HG03039 (cell line): ENCODE results near the gene SNAP47.

Experiments used
- ATAC-seq: cut with Tn5 transposase; IDR thresholded peaks from one replicate; pipeline ENCODE4 v1.9.1; 2021; ENCODE audit warnings: mild to moderate bottlenecking, moderate library complexity; ENCODE audit not compliant: unreplicated experiment

Gene SNAP47

DNA sequence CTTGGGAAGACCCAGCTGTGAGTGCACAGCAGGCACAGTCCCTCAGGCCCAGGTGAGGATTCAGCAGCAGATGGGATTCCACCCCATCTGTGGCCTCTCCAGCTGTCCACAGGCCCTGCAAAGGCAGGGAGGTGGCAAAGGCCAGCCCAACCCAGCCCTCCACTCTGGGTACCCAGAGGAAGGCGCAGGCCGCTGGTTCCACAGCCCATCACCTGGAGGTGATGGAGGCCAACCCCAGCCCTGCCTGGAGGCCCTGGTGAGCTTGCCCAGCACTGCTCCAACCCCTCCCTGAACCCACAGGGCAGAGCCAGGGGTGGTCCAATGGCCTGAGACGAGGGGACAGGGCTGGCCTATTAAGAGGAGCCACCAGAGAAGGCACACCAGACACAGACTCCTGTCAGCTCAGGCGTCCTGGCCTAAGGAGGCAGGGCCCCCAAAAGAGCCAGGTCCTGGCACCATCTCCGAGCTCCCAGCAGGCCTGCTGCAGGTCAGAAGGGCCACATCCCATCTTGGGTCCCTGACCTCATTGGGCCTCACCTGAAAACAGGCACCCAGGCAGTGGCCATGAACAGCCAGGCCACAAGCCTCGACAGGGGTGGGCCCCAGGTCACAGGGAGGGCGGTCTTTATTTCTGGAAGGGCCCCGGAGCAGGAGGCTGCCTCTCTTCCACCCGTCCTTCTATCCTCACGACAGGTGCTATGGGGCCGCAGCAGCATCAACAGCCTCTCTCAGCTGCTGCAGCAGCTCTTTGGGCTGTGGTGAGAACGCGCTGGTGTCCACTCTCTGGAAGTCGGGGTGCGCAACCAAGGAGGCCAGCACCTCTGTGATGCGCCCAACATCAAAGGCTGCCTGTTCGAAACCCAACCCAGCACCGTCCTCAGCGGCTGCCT lies 3.3 kb upstream of the SNAP47 start:
- ATAC-seq, result no peak

DNA sequence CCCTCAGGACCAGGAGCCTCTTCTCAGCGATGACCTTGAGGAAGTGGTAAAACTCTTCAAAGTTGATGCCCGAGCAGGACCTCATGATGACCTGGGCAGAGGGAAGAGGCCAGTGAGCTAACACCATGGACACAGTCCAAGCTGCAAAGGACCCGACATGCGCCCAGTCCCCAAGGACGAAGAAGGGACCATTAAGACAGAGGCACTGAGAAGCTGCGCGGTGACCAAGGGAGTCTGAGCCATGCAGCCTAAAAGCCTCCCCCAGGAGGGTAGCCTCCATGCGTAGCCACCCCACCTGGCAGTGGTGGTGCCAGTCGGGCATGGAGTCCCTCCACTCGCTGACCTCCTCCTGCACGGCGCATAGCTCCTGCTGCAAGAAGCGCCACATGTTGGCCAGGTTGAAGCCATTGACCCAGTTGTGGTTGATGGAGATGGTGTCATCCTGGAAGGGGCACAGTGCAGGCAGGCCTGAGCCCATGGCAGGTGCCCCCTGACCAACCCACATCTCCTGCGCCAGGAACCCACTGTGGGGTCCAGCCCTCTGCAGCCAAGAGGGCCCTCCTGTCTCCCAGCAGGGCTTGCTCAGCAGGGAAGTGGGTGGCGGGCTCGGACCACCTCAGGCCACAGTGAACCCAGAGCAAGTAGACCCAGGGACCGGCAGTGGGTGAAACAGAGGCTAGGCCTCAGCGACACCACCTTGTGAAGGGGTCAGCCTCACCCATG lies 2.5 kb upstream of the SNAP47 start:
- ATAC-seq, result no peak

DNA sequence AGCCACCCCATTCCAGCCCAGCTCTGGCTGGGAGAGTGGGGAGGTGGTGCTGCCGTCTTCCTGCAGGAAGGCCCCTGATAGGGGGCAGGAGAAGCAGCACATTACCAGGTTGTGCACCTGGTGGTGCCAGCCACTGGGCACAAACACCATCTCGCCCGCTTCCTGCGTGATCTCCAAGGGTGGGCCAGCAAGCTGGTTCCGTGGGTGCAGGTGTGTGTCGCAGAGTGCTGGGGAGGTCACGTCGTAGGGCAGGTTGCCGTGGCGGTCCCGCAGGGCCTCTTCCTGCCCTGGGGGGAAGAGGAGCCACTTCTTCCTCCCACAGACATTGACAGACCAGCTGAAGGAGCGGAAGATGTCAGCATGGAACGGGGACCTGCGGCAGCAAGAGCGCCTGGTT lies 1.9 kb upstream of the SNAP47 start:
- ATAC-seq, result no peak

DNA sequence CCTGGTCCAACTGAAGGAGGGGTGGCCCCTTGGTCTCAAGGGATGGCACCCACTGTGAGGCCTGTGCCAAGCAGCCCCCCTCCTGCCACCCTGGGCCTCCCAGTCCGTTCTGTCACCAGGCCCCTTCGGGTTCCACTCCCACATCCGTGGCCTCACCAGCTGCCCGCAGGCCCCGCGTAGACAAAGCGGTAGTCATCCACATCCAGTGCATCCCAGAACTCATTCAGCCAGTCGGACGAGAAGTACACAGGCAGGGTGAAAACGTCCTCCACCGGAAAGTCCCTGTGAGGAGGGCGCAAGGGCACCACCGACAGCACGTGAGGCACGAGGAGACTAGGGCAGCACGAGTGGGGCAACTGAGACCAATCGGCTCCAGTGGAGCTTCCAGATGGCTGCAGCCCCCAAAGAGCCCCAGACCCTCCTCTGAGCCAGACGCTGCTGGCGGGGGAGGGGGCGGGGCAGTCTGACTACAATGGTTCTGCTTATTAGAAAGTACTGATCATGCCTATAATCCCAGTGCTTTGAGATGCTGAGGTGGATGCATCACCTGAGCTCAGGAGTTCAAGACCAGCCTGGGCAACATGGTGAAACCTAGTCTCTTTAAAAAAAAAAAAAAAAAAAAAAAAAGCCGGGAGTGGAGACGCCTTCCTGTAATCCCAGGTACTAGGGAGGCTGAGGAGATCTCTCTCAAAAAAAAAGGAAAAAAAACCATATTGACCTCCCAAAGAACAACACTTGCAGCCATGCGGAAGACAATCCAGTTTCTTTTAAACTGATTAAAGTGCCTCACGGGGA lies 1.3 kb upstream of the SNAP47 start:
- ATAC-seq, result no peak

- ATAC-seq, result no peak
Observed at GRCh38 chr1:227734546-227734855, 734 bp upstream of the SNAP47 start.

GRCh38 chr1:227735539-227736285 lies 477 bp downstream of the SNAP47 start:
- no peak for ATAC-seq

GRCh38 chr1:227736814-227737432 lies 1.7 kb downstream of the SNAP47 start:
- ATAC-seq, result no peak

DNA sequence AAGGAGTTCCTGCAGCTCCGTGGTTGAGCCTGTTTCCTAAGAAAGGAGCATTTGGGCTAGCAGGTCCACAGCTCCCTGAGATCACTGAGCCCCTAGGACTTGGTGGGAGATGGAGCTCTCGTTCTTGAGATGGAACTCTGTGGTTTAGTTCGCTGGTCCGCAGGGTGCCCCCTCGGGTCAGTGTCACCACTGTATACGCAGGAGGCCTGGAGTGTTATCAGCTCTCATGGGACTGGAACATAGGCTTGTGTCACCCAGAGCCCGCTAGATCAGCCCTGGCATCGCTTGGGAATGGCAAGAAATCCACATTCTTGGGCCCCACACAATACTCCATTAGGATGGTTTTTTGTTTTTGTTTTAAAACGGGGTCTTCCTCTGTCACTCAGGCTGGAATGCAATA lies 3.6 kb downstream of the SNAP47 start:
- no peak for ATAC-seq

DNA sequence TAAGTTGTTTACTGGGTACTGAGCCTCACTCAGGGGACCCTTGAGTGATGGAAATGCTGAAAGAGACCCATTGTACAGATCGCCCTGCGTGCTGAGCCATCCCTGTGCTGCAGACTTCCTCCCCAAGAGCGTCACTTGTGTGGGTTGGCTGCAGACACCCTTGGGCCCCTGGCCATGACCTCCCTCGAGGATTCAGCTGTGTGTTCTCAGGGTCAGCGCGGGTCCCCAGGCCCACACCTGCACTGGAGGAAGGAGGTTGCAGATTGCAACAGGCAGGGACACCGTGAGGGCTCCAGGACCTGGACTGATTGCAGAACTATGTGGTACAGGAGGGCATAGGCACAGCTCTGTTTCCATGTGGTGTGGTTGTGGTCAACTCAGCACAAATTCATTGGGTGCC lies 4.4 kb downstream of the SNAP47 start:
- no peak for ATAC-seq

DNA sequence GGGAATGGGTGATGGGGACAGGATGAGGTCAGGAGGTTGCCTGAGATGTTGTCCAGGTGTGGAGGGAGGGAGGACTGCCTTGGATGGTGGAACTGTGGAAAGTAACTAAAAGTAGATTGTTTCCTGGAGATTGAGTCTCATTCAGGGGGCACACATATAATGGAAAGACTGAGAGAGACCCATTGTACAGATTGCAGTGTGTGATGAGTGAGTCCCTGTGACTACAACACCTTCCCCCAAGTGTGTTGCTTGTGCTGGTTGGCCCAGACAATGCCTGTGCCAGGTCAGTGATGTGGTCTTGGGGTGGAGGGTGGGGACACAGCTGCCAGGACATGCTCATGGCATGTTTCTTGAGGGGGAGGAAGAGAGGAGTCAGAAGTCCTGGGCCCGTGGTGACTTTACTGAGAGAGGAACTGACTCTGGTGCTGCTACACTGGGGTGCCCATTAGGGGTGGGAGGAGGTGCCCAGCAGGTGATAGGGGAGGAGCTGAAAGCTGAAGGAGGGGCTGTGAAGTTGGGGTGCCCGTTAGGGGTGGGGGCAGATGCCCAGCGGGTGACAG lies 5.2 kb downstream of the SNAP47 start:
- ATAC-seq, result no peak

DNA sequence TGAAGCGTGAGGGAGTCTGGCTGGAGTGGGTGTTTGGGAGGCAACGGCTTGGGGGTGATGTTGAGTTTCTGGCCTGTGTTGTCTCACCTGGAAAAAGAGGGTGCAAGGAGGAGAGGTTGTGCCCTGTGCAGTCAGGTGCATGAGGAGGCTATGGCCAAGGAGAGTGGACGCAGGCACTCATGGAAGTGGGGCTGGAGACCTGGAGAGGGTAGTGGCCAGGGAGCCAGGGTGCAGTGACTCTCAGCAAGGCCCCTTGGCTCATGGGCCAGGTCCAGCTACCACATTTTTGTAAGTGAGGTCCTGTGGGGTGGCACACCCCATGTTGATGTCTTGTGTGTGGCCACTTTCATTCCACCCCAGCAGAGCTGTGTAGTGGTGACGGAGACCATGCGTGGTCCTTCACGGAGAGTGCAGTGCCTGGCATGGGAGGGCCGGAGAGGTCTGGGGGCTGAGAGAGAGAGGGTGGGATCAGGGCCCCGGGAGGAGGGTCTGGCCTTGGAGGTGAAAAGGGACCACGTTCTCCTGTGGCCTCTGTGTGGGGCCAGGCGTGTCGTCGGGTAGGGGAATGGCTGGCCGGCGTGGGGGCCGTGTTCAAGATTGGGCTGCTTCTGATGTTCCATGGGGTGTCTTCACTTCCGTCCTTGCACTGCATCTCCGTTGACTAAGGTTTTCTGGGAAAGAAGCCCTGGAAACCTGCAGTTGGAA lies 6.1 kb downstream of the SNAP47 start:
- ATAC-seq, result no peak

- no peak for ATAC-seq
Observed at GRCh38 chr1:227742738-227743715, 7.8 kb downstream of the SNAP47 start.

DNA sequence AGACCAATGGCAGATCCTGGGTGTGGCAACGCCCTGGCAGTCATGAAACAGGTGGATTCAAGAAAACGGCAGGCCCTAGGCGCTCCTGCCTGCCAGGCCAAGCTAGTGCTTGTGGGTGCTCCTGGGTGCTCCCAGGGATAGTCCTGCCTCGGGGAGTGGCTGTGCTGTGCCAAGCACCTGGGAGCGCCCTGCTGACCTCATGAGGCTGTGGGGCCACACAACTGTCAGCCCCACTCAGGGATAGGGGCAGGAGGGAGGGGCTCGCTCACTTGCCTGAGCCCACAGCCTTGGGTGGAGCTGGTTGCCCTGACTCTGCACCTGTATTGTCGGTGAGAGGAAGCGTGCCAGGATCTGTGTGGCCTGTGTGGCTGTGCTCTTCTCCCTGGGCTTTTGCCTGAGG lies 9.4 kb downstream of the SNAP47 start:
- no peak for ATAC-seq

DNA sequence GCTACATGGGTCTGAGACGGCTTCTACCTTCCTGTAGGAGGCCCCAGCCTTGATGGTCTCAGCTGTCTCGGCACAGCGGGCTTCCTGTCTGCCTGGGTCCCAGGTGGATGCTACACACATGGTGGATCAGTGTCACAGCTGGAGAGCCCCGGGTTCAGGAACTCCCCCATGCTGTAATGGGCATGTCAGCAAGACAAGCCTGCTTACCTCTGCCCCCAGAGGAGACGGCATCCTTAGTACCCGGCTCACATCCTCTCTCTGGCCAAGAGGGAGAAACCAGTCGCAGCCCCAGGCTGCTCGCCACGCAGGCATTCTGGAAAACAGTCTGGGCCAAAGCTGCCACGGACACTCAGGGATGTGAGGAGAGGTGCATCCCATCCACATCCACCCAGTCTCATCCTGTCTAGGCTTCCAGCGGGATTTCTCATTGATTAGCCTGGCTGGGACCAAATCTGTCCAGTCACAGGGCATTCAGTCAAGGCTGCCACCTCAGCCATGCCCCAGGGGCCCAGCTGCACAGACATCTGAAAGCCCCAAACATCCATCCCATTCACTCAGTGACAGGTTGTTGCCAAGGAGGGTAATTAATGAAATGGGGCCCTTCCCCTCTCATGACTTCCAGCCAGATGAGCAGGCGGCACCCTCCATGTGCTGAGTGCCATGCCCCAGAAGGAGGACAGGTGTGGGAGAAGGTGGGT lies 10.5 kb downstream of the SNAP47 start:
- no peak for ATAC-seq

GRCh38 chr1:227746676-227747075 lies 11.4 kb downstream of the SNAP47 start:
- ATAC-seq, result no peak

GRCh38 chr1:227747382-227747781 lies 12.1 kb downstream of the SNAP47 start:
- ATAC-seq, result no peak

- no peak for ATAC-seq
Observed at GRCh38 chr1:227747948-227748495, 12.8 kb downstream of the SNAP47 start.
